Measurements from ENCODE around the gene HEBP1.

HEBP1 gene

DNA sequence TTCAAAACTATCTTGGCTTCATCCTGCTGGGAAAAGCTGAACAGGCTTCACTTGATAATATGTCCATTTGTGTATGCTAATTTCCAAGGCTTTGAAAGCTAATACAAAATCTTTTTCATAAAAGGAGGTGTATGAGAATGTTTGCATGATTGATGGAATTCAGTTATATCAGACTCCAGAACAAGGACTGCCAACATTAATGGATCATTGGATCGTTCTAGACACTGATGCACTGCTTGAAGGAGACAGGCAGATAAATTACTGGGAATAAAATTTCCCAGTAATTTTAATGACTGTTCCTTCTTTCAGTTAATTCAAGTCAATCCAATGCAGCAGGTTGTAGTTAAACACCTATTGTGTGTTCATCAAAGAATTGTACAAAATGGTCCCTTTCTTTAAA is 48.6 kb downstream of the HEBP1 start:
- ChIA-PET CTCF (interaction anchor here (0.6 kb wide), 1 partner anchor 1466 kb away, joined by 4 read pairs; no protein-coding TSS in a partner anchor), POLR2A (ENCODE audit: low non-redundant PET) (no interaction called here)
- TF ChIP-seq, protein P1, sequence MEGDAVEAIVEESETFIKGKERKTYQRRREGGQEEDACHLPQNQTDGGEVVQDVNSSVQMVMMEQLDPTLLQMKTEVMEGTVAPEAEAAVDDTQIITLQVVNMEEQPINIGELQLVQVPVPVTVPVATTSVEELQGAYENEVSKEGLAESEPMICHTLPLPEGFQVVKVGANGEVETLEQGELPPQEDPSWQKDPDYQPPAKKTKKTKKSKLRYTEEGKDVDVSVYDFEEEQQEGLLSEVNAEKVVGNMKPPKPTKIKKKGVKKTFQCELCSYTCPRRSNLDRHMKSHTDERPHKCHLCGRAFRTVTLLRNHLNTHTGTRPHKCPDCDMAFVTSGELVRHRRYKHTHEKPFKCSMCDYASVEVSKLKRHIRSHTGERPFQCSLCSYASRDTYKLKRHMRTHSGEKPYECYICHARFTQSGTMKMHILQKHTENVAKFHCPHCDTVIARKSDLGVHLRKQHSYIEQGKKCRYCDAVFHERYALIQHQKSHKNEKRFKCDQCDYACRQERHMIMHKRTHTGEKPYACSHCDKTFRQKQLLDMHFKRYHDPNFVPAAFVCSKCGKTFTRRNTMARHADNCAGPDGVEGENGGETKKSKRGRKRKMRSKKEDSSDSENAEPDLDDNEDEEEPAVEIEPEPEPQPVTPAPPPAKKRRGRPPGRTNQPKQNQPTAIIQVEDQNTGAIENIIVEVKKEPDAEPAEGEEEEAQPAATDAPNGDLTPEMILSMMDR (conservative IDR thresholded peaks at IDR 0.05; ENCODE audit: low read depth): no peak
- H3K27ac ChIP-seq: no peak overlapping the region
- no peak for DNase-seq (ENCODE audit: low spot score)

DNA sequence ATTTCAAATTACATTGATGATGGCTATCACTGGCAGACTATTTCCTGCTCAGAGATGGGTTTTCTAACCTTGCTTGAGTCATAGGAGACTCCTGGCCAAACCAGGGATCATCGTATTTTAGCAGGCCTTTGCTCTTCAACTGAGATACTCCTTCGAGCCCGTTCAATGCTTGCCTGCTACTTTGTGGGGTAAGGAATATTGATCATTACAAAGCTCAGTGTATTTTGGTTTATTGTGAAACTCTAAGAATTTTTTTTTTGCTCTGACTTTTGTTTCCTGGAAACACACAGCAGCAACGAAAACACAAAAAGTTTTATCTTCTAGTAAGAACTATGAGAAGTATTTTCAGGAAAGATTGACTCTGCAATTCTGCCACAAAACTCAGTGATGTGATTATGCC is 52.2 kb downstream of the HEBP1 start:
- ChIA-PET POLR2A (ENCODE audit: low non-redundant PET) (no interaction called here), CTCF (interaction anchor here (0.5 kb wide), 1 partner anchor 15 kb away, joined by 9 read pairs; no protein-coding TSS in a partner anchor)
- TF ChIP-seq, protein P1 (conservative IDR thresholded peaks at IDR 0.05; ENCODE audit: low read depth): no peak
- no peak for DNase-seq (ENCODE audit: low spot score)
- H3K27ac ChIP-seq: no peak overlapping the region

DNA sequence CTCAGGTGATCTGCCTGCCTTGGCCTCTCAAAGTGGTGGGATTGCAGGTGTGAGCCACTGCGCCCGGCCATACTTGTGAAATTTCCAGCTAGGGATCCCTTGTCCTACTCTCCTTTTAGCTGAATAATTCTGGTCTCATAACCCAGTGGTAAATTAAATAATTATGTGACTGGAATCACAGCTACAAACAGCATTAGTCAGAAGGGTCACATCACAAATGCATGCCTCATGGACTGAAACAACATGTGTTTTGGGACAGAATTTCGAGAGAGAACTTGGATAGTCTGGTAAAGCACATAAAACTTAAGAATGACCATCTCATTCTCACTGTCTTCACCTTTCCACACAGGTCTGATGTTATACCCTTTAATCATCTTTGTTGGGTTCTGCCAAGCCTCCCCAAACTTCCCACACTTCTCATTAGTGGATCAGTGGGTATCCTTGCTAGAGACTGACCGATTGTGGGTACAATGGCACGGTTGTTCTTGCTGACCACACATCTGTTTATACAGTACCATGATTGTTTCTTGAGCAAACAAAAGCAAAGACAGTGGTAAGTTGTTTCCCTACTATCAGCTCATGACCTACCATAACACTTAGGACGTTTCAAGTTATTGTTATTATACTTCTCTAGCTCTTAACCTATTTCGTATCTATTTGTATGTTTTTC is 53.2 kb downstream of the HEBP1 start:
- H3K27ac ChIP-seq: no peak overlapping the region
- DNase-seq (ENCODE audit: low spot score): no peak
- TF ChIP-seq, protein P1 (conservative IDR thresholded peaks at IDR 0.05; ENCODE audit: low read depth): no peak
- ChIA-PET POLR2A (ENCODE audit: low non-redundant PET) (no interaction called here), CTCF (no interaction called here)

- TF ChIP-seq, protein P1 (conservative IDR thresholded peaks at IDR 0.05; ENCODE audit: low read depth): no peak
- POLR2A ChIA-PET (ENCODE audit: low non-redundant PET): no interaction called here
- CTCF ChIA-PET: no interaction called here
- H3K27ac ChIP-seq: no peak overlapping the region
- DNase-seq (ENCODE audit: low spot score): no peak
Measured at GRCh38 chr12:12945591-12945990, 54.5 kb downstream of the HEBP1 start.

GRCh38 chr12:12943586-12944260 is 56.3 kb downstream of the HEBP1 start:
- TF ChIP-seq, protein P1 (conservative IDR thresholded peaks at IDR 0.05; ENCODE audit: low read depth): no peak
- no peak overlapping the region for H3K27ac ChIP-seq
- ChIA-PET POLR2A (ENCODE audit: low non-redundant PET) (no interaction called here), CTCF (no interaction called here)
- DNase-seq (ENCODE audit: low spot score): no peak

GRCh38 chr12:12941450-12942350 is 58.4 kb downstream of the HEBP1 start:
- CTCF ChIA-PET: interaction anchor here (0.6 kb wide), 1 partner anchor 631 kb away, joined by 4 read pairs; no protein-coding TSS in a partner anchor
- POLR2A ChIA-PET (ENCODE audit: low non-redundant PET): no interaction called here
- TF ChIP-seq, protein P1 (conservative IDR thresholded peaks at IDR 0.05; ENCODE audit: low read depth): no peak

More at GRCh38 chr12:12941450-12942350, 58.4 kb downstream of the HEBP1 start:
- H3K27ac ChIP-seq: no peak overlapping the region
- DNase-seq (ENCODE audit: low spot score): no peak

Data from RWPE1 (cell line).